Mesothelial cell of epicardium (in vitro differentiated cells): ENCODE data around the gene LMBRD1. TPM values are rescaled to one million over a fixed set of nuclear protein-coding genes. Genes with fewer than 3 reads are reported as not detected.

Source experiments
- DNase-seq, 2 experiments: peaks; one replicate each; pipeline ENCODE4 v3.0.0; 2021; ENCODE audit warnings: low spot score in 2 of 2; ENCODE audit not compliant: unreplicated experiment in 2 of 2
- H3K27ac Mint-ChIP-seq: 2 replicates; pipeline ENCODE4 v1.8.0; 2021; ENCODE audit warnings: mixed read lengths
- H3K27me3 Mint-ChIP-seq: 2 replicates; pipeline ENCODE4 v1.8.0; 2021; ENCODE audit warnings: low read depth, mixed read lengths
- H3K36me3 Mint-ChIP-seq: 2 replicates; pipeline ENCODE4 v1.8.0; 2021; ENCODE audit warnings: mixed read lengths
- H3K4me1 Mint-ChIP-seq: 2 replicates; pipeline ENCODE4 v1.8.0; 2021; ENCODE audit warnings: mixed read lengths
- H3K4me3 Mint-ChIP-seq: 2 replicates; pipeline ENCODE4 v1.8.0; 2021; ENCODE audit warnings: mild to moderate bottlenecking, moderate library complexity, mixed read lengths
- H3K9me3 Mint-ChIP-seq: 2 replicates; pipeline ENCODE4 v1.8.0; 2021; ENCODE audit warnings: mixed read lengths
- total RNA-seq: library from RNA; stranded (reverse); gene quantifications from 3 replicates; pipeline ENCODE4 v1.2.1, GENCODE V29; 2021
- TF ChIP-seq, protein P1 (sequence below): fragments of 200-600 bp; sonication (generic); IDR thresholded peaks from one replicate; pipeline ENCODE4 v1.5.0; 2021; ENCODE audit warnings: antibody characterized with exemption; ENCODE audit not compliant: unreplicated experiment

LMBRD1 gene
- total RNA-seq, 1 donor from 2014 or later, result 29.8 TPM

DNA sequence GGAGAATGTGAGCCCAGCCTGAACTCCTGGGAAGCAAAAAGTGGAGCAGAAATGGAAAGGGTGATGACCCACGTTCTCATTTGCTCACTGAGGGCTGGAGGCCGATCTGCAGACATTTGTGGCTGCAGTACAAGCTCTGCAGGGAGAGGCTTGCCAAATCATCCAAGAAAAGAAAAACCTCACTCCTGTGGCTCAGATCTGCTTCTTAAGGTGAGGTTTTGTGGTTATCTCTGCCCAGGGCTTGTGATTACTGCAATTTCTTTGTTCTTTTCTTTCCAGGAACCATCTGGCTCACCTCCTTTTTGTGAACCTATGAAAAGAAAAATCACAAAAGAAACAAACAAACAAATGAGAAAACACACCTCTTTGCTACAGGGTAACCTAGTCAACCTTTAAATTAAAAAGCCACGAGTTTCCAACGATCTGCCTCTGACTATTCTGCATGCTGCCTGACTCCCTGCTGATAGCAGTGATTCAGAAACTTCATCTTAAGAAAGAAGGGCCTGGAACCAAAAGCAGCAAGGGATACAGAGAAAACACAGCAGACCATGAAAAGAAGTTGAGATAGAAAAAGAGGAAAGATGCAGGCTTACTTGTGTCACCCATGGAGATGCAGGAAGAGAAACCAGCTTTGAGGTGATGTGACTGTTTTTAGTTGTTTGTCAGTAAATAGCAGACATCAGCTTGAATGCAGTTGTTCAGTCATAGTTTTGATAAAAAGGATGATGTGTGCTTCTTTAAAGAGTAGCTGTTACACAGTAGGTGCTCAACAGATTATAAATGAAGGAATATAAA lies 165.1 kb downstream of the LMBRD1 start:
- Mint-ChIP-seq H3K27ac (no peak overlapping the region), H3K4me3 (no peak overlapping the region), H3K4me1 (no peaks in the 10 kb centered on the region), H3K36me3 (no peaks in the 10 kb centered on the region), H3K27me3 (no peaks in the 10 kb centered on the region), H3K9me3 (peaks cover 4% of the 10 kb centered on the region)
- TF ChIP-seq, protein P1, sequence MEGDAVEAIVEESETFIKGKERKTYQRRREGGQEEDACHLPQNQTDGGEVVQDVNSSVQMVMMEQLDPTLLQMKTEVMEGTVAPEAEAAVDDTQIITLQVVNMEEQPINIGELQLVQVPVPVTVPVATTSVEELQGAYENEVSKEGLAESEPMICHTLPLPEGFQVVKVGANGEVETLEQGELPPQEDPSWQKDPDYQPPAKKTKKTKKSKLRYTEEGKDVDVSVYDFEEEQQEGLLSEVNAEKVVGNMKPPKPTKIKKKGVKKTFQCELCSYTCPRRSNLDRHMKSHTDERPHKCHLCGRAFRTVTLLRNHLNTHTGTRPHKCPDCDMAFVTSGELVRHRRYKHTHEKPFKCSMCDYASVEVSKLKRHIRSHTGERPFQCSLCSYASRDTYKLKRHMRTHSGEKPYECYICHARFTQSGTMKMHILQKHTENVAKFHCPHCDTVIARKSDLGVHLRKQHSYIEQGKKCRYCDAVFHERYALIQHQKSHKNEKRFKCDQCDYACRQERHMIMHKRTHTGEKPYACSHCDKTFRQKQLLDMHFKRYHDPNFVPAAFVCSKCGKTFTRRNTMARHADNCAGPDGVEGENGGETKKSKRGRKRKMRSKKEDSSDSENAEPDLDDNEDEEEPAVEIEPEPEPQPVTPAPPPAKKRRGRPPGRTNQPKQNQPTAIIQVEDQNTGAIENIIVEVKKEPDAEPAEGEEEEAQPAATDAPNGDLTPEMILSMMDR, result no peak
- DNase-seq, result no peak

DNA sequence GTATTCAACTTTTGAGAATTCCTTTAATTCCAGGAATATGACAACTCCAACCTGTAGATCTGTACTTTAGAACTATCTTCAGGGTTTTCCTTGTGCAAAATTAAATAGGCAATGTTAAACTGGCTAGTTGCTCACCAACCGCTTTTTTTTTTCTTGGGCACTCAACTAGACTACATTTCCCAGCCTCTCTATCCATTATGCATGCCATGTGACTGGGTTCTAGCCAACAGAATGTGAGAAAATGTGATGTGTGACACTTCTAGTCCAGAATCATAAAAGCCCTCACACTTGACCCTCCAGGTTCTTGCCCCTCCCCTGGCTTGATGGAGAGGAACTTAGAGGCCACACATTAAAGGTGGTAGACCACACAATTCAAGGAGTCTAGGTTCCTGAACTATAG lies 166.0 kb downstream of the LMBRD1 start:
- H3K9me3 Mint-ChIP-seq, result peaks cover 4% of the 10 kb centered on the region
- TF ChIP-seq, protein P1, result no peak
- no peak overlapping the region for H3K27ac Mint-ChIP-seq
- no peaks in the 10 kb centered on the region for H3K36me3 Mint-ChIP-seq
- no peak overlapping the region for H3K4me3 Mint-ChIP-seq
- no peaks in the 10 kb centered on the region for H3K27me3 Mint-ChIP-seq
- DNase-seq, result no peak
- no peaks in the 10 kb centered on the region for H3K4me1 Mint-ChIP-seq

DNA sequence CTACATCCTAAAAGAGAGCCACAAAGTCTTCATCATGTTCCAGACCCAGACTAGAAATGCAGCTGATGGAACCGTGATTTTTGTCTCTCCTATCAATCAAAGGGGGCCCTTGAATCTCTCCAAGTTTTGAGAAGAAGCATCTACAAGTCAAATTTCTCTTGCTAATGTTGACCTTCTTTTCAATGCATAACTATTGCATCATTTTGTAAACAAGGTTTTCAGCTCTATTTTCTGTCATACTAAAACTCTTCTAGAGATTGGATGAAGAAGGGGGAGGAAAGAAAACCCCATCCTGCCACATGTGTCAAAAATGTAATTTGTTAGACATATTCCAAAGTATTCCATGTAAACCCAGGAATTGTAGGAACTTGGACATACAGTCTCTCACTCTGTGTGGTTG lies 169.2 kb downstream of the LMBRD1 start:
- H3K4me3 Mint-ChIP-seq, result no peak overlapping the region
- no peaks in the 10 kb centered on the region for H3K36me3 Mint-ChIP-seq
- H3K27me3 Mint-ChIP-seq, result no peaks in the 10 kb centered on the region
- no peak overlapping the region for H3K27ac Mint-ChIP-seq
- DNase-seq, result no peak
- H3K9me3 Mint-ChIP-seq, result peaks cover 4% of the 10 kb centered on the region
- TF ChIP-seq, protein P1, result no peak
- H3K4me1 Mint-ChIP-seq, result peaks cover 5% of the 10 kb centered on the region

DNA sequence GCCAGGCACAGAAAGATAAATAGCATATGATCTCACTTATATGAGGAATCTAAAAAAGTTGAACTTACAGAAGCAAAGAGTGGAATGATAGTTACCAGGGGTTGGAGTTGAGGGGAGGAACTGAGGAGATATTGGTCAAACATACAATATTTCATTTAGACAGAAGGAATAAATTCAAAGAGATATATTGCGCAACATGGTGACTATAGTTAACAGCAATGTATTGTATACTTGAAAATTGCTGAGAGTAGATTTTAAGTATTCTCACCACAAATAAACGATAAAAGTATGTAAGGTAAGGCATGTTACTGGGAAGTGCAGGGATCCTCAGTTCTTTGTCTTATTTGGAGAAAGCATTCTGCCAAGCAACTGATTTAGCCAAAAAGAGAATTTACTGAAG lies 171.9 kb downstream of the LMBRD1 start:
- H3K27ac Mint-ChIP-seq, result no peak overlapping the region
- H3K36me3 Mint-ChIP-seq, result no peaks in the 10 kb centered on the region
- no peaks in the 10 kb centered on the region for H3K27me3 Mint-ChIP-seq
- no peak overlapping the region for H3K4me3 Mint-ChIP-seq
- H3K9me3 Mint-ChIP-seq, result peaks cover 4% of the 10 kb centered on the region
- peaks cover 7% of the 10 kb centered on the region for H3K4me1 Mint-ChIP-seq
- TF ChIP-seq, protein P1, result no peak
- no peak for DNase-seq

Other genes starting within 250 kb of the LMBRD1 start
- gene COL19A1, start 69.5 kb upstream of the LMBRD1 start, total RNA-seq, result 0.18 to 0.43 TPM (median 0.25 TPM) in 3 replicates